SIG-M5 treated with dmso at 0.1 percent for 504 hours (cell line): ENCODE measurements around the gene UST.
"Not testable (repeated sequence)": the region's sequence is repeated elsewhere in the genome, so short reads cannot be mapped to it uniquely, and the experiment has no call there.

ENCODE experiments used
- DNase-seq: peaks from one replicate; lab custom pipeline; 2025; ENCODE audit not compliant: unreplicated experiment; lab: John Stamatoyannopoulos, UW

Gene UST

DNA sequence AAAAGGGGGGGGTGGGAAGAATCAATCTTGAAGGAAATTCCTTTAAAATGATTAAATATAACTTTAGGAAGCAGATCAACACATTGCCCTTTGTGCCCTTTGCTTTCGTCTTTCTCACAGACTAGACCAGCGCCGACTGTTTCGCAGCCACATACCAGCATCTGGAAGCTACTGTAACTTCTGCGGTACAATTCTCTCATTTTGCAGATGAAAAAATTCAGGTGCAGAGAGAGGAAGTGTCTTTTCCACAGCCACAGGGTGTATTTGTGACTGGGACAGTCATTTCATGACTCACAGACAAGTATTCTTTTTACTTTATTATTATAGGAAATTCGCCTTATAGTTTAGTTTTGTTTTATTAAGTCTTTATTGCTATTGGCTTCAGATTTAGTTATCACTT is 84.2 kb downstream of the UST start:
- DNase-seq, result no peak

DNA sequence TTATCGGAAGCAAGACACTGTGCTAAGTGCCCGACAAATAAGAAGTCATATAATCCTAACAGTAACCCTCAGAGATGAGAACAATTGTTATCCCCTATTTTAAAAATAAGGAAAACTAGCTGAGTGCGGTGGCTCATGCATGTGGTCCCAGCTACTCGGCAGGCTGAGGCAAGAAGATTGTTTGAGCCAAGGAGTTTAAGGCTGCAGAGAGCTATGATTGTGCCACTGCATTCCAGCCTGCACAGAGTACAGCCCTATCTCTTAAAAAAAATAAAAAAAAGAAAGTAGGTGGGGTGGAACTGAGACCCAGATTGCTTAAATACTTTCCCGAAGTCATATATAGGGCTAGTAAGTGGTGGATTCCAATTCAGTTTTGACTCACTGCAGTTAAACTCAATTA is 84.7 kb downstream of the UST start:
- no peak for DNase-seq

DNA sequence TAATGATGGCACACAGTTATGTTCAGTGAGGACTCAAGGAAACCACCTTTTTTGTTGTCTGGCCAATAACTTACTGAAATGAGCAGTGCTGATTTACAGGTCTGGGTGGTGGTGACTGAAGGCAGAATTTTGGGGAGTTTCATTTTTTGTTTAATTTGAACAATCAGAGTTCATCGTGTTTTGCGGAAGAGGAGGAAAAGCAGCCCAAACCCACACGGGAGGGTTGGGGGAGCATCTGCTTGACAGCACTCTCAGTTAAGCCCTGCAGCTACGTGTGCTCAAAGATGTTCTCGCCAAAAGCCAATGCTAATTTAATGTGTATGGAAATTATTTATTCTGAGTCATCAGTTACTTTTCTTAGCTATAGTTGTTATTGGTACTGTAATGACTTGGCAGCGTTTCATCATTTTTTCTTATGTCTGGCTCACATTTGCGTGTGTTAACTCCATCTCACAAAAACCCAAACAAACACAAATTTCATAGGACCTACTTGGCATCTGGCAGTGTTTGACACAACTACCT is 89.2 kb downstream of the UST start:
- DNase-seq, result no peak

DNA sequence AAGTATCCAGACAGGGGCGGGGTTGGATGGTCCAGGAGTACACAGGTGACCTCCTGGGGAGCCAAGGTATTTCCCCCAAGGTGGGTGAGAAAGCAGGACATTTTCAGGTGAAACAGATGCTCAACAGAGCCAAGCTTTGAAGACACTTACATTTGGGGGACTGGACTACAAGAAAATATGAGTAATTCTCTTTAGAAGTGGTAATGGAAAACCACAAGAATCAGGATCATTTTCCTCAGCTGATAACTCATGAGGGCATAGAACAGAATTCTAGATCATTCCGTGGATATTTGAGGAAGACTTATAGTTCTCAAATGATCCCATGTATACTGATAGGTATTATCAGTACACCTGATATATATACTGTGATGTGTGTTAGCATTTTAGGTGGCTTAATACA is 89.9 kb downstream of the UST start:
- DNase-seq, result no peak

DNA sequence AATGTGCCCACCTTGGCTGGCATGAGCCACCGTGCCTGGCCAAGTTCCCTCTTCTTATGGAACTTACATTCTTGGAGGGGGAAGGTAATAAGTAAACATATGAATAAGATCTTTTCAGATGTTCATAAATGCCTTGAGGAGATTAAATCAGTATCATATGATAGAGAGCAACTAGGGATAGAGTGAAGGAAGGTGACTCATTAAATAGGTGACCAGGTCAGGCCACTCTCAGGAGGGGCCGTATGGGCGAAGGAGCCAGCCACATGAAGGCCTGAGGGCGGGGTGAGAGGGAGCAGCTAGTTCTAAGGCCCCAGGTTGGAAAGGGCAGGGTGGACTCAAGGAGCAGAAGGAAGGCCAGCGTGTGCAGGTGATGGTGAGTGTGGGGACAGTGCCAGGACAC is 91.1 kb downstream of the UST start:
- no peak for DNase-seq

DNA sequence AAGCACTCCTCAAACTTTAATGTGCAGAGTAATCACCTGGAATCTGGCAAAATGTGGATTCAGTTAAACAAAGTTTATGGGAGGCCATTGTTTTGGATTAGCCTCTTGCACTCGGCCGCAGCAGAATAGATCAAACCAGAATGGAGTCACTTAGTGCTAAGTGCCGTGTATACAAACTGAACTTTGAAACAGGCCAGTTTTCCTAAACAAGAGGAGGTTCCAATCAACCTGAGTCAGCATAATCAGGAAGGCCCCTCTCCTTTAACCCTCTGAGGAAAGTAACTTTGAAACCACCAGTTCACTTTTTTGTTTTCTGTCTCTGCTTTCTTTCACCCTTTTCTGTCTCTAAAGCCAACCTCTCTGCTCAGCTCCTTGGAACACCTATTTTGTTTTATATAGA is 92.2 kb downstream of the UST start:
- no peak for DNase-seq

DNA sequence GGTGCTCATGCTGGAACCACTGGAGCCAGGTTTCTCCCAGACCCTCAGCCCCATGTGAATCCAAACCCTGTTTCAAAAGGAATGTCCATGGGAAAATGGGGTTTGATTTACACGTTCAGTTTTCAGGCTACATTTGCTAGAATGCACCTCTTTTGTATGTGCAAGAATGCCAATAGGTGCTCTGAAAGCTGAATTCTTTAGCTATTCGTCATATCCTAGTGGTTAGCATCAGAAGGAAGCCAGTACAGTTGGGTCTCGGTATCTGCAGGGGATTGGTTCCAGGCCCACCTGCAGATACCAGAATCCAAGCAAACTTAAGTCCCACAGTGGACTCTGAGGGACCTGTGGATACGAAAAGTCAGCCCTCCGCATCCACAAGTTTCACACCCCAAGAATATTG is 93.4 kb downstream of the UST start:
- no peak for DNase-seq

DNA sequence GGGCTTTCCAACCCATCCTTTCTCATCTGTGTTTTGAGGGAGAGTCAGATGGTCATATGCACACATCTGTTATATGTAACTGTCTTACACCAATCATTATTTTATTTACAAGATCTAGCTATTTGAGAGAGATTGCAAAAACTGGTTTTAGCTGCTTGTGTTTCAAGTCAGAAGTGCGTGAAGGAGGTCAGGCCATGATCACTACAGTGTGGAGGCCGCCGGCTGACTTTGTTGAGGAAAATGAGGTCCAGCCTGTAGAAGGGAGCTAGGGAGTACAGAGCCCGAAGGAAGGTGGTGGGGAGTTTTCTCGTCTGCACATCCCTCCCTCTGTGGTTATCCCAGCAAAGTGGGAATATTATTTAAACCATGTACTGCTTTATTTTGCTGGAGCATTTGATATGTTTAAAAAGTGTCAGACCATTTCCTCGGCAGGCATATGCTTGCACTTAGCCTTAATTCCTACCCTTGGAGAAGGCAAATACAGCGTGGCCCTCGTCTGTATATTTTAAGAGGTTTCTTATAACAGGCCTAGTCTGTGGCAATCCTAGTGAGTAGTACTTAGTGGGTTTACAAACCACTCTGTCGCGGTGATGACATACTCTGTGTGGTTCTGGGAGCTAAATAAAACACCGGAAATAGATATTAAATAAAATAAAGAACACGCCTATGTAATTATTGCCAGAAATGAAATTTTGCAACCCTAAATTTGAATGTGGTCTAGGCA is 95.6 kb downstream of the UST start:
- no peak for DNase-seq

DNA sequence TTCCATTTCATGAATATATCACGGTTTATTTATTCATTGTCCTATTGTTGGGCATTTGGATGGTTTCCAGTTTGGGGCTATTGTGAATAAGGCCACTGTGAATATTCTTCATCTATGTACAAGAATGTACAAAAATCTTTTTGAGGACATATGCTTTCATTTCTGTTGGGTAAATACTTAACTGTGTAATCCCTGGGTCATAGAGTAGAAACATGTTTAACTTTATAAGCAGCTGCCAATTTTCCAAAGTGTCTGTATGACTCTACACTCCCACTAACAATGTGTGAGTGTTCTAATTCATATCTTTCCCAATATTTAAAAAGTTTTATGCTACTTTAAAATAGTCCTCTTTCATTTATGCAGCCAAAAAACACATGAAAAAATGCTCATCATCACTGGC is 98.6 kb downstream of the UST start:
- no peak for DNase-seq

DNA sequence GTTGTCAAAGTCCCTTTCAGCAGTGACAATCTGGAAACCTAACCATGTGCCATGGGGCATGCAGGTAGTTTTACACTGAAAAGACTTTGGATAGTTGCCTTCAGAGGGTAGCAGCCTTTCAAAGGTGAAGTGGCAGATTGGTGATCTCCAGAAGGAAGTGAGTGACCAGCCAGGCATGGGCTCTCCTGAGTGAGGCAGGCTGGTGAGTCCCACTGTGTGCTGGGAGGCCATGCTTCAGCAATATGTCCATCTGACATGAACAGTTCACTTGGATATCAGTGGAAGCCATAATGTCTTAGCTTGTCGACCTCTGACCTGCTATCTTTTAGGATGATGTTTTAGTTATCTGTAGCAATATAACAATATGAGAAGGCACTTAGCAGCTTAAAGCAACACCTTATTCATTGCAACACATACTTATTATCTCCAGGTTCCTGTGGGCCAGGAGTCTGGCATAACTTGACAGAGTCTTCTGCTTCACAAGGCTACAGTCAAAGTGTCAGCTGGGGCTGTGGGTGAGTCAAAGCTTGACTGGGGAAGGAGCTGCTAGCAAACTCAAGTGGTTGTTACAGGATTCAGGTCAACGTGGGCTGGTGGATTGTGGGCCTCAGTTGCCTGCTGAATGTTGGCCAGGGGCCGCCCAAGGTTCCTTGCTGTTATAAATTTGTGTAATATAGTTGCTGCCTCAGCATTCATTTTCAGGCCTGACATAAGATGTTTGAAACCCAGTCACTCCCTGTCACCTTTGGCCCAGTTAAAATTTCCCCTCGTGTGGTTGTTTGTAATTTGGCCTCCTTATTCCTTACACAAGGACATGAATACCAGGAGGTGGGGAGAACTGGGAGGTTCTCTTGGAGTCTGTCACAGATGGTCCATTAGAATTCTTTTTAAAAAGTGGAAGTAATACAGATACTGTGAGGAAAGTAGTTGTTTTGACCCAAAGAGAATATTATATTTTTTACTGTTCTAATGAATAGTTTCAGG is 100.2 kb downstream of the UST start:
- DNase-seq, result no peak

DNA sequence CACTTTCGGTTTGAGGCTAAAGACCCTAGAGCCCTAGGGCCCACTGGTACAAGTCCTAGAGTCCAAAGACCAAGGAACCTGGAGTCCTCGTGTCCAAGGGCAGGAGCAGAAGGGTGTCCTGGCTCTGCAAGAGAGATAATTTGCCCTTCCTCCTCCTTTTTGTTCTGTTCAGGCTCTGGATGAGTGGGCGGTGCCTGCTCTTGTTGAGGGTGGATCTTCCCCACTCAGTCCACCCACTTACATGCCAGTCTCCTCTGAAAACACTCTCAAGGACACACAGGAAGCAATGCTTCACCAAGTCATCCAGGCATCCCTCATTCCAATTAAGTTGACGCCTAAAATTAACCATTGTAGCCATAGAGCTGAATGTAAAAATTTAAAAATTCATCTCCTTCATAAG is 102.1 kb downstream of the UST start:
- no peak for DNase-seq

DNA sequence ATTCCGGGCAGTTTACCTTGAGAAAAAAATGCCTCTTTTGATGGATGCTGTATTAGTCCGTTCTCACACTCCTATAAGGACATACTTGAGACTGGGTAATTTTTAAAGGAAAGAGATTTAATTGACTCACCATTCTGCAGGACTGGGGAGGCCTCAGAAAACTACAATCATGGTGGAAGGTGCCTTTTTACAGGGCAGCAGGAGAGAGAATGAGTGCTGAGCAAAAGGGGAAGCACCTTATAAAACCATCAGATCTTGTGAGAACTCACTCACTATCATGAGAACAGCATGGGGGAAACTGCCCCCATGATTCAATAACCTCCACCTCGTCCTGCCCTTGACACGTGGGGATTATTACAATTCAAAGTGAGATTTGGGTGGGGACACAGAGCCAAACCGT is 102.6 kb downstream of the UST start:
- not testable (repeated sequence) for DNase-seq

DNA sequence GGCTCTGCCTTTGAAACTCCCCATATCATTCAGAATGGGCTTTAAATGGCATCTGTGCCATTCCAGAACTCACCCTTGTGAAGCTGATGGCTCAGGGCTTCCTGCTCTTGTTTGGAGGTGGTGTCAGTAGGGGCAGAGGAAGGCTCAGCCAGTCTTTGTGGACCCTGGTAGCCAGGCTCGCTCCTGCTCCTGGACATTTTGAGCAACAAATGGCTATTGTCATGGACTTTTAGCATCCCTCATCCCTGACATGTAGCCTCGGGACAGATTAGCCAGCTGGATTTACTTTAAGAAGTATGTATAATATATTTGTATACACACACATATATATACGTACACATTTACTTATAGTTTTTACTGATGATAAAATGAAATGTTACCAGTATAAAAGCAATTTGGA is 104.1 kb downstream of the UST start:
- DNase-seq, result no peak

DNA sequence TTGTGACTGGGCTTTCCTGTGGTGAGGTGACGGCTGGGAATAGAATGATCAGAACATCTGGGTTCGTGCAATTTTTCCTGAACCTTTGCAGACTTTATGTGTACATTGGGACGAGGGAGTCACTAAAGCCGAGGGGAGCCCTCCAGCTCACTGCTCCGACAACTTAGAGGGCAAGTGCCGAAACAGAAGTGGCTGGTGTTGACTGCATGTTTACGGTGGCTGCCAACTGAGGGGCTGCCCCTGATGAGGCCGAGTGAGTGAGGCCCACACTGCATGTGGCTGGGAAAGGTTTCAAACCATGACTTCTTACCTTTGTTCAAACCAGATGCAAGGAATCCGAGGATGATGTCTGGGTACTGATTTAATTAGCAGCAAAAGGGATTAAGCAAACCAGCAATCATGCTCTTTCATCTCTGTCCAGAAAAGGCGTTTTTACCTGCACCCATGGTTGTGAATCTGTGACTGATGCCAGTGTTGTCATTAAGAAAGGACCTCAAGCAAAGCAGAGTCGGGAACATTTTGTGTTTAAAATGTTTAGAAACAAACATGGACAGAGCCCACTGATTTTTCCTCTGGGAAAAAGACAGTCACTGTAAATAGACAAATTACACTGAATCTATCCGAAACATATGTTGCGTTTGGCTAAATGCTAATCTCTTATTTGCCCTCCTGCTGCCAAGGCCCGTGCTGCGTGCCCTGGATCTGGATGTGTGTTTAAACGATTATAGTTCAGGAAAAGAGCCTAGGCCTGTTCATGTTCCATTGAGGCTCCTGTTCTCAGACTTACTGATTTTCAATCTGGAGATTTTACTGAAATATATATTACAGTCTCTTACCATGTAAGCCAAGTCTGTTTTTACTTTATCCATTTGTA is 105.1 kb downstream of the UST start:
- DNase-seq, result no peak

DNA sequence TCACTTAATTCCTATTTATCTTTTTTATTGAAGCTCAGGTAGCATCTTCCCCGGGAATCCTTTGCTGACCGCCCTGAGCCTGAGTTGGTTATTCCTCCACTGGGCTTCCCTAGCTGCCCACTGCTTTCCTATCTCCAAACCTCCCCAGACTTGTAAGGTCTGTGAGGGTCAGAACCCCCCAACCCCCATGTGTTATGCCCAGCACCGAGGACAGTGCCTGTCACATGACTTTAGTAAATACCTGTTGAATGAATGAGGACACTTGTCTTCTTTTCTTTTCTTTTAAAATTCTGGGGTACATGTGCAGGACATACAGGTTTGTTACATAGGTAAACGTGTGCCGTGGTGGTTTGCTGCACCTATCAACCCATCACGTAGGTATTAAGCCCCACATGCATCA is 105.9 kb downstream of the UST start:
- no peak for DNase-seq

DNA sequence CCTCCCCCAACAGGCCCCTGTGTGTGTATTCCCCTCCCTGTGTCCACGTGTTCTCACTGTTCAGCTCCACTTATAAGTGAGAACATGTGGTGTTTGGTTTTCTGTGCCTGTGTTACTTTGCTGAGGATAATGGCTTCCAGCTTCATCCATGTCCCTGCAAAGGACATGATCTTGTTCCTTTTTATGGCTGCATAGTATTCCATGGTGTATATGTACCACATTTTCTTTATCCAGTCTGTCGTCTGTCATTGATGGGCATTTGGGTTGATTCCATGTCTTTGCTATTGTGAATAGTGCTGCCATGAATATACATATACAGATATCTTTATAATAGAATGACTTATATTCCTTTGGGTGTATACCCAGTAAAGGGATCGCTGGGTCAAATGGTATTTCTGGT is 106.3 kb downstream of the UST start:
- DNase-seq, result not testable (repeated sequence)

DNA sequence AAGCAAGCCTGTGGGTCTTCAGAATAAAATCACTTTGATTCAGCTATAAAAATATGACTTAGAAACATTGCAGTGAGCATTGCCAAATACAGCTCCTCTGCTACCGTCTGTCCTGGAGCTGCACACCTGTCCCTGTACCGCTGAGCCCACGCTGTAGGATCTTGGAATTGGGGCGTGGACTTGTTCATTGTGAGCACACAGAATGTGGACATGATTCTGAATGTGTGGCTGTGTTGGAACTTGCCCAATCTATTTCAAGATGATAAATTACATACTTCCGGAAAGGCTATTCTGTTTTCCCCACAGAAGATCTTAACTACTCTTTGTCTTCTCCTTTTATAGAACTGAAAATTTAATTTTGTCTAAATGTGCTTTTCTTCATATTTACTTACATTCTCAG is 107.3 kb downstream of the UST start:
- DNase-seq, result no peak

DNA sequence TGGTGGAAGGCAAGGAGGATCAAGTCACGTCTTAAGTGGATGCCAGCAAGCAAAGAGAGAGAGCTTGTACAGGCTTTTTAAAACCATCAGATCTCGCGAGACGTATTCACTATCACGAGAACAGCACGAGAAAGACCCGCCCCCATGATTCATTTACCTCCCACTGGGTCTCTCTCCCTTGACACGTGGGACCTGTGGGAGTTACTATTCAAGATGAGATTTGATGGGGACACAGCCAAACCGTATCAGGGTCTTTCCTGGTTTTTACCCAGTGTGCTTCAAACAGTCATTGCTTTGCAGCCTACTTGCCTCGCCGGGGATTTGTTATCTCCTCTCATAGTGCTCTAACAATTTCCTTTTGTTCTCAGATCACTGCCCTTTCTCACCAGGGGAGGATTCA is 108.2 kb downstream of the UST start:
- no peak for DNase-seq

DNA sequence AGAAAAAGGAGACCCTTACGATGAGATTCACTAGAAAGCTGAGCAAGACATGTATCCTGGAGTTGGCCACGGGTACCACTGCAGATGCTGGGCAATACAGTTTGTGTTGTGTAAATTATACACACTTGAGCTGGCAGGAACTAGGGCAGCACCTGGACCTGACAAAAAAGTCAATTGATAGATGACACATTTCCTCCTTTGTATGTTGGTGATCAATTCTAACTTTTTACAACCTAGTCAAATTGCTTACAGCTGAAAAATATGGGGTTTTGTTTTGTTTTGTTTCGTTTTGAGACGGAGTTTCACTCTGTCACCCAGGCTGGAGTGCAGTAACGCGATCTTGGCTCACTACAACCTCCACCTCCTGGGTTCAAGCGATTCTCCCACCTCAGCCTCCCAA is 108.9 kb downstream of the UST start:
- DNase-seq, result no peak

DNA sequence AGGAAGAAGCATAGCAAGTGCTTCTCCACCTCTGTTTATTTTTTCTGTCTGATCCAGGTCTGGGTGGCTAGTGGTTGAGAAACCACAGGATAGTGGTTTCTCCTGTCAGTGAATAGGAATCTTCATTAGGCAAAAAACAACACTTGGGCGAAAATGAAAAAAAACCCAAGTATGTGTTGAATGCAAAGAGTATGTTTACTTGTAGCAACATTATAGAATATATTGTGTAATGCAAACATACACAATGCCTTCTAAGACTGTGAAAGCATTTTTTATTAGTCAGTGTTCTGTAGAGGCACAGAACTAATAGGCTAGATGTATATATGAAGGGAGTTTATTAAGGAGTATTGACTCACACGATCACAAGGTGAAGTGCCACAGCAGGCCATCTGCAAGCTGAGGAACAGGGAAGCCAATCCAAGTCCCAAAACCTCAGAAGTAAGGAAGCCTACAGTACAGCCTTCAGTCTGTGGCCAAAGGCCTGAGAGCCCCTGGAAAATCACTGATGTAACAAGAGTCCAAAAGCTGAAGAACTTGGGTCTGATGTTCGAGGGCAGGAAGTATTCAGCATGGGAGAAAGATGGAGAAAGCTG is 111.1 kb downstream of the UST start:
- DNase-seq, result no peak

DNA sequence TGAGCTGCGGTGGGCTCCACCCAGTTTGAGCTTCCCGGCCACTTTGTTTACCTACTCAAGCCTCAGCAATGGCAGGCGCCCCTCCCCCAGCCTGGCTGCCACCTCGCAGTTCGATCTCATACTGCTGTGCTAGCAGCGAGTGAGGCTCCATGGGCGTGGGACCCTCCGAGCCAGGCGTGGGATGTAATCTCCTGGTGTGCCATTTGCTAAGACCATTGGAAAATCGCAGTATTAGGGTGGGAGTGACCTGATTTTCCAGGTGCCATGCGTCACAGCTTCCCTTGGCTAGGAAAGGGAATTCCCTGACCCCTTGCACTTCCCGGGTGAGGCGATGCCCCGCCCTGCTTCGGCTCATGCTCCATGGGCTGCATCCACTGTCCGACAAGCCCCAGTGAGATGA is 117.3 kb downstream of the UST start:
- not testable (repeated sequence) for DNase-seq
